H1 (cell line): ENCODE measurements around the gene MTIF3. TPM values are rescaled to one million over a fixed set of nuclear protein-coding genes. Genes with fewer than 3 reads are reported as not detected.

ENCODE experiments used
- CTCF ChIA-PET: fragments of 300-600 bp; sonication (Branson Sonifier 250); formaldehyde crosslinking; loops from one replicate; lab custom pipeline; 2021; ENCODE audit not compliant: partially characterized antibody; lab: Charles Lee
- POLR2A ChIA-PET: fragments of 300-600 bp; sonication (Branson Sonifier 250); formaldehyde crosslinking; loops from one replicate; lab custom pipeline; 2021; ENCODE audit warnings: inconsistent platforms; ENCODE audit not compliant: partially characterized antibody; lab: Charles Lee
- DNase-seq, 2 experiments: peaks; one replicate each; pipeline versions ENCODE4 v3.0.0 to v3.0.0-alpha.2; 2010 to 2022; ENCODE audit warnings: low spot score in 2 of 2, low read depth in 1 of 2, mixed read lengths in 1 of 2
- FAIRE-seq: peaks from 2 replicates; lab custom pipeline; 2011; peaks lifted over from hg19 to GRCh38; lab: Jason Lieb, UNC
- H2AFZ ChIP-seq: 2 replicates; pipeline ENCODE4 v1.8.1; 2012; ENCODE audit warnings: low read length, inconsistent platforms
- H2AK5ac ChIP-seq: 2 replicates; pipeline ENCODE4 v1.6.1; 2013; ENCODE audit warnings: low read depth, low read length
- H2BK120ac ChIP-seq: replicated peaks from 2 replicates; pipeline ENCODE3; 2013; ENCODE audit warnings: low read depth, low read length, inconsistent platforms
- H2BK12ac ChIP-seq: 2 replicates; pipeline ENCODE4 v1.6.1; 2013; ENCODE audit warnings: low read depth, low read length
- H2BK15ac ChIP-seq: 2 replicates; pipeline ENCODE4 v1.6.1; 2013; ENCODE audit warnings: low read length
- H2BK20ac ChIP-seq: 2 replicates; pipeline ENCODE4 v1.6.1; 2013; ENCODE audit warnings: low read length
- H2BK5ac ChIP-seq: 2 replicates; pipeline ENCODE4 v1.6.1; 2013; ENCODE audit warnings: low read depth, low read length
- H3K14ac ChIP-seq: 2 replicates; pipeline ENCODE4 v1.6.1; 2013; ENCODE audit warnings: inconsistent platforms; ENCODE audit not compliant: insufficient read length
- H3K18ac ChIP-seq: 2 replicates; pipeline ENCODE4 v1.6.1; 2013; ENCODE audit warnings: low read length; ENCODE audit errors: extremely low read depth
- H3K23ac ChIP-seq: 2 replicates; pipeline ENCODE4 v1.6.1; 2013; ENCODE audit warnings: inconsistent platforms; ENCODE audit not compliant: insufficient read length
- H3K23me2 ChIP-seq: 2 replicates; pipeline ENCODE4 v1.6.1; 2013; ENCODE audit warnings: low read depth, low read length
- H3K27ac ChIP-seq: 2 replicates; pipeline ENCODE4 v1.6.1; 2011; ENCODE audit warnings: low read depth, low read length, inconsistent platforms
- H3K27me3 ChIP-seq, 4 experiments: replicated peaks in 1 of 4; 1 replicate in 1 of 4; 2 replicates in 3 of 4; pipeline versions ENCODE4 v1.6.1 to v1.8.1; 2011 to 2013; ENCODE audit warnings: low read length in 3 of 4, mild to moderate bottlenecking in 3 of 4, inconsistent platforms in 2 of 4, mixed read lengths in 2 of 4, moderate library complexity in 1 of 4; ENCODE audit not compliant: control insufficient read depth in 3 of 4, insufficient read depth in 3 of 4; ENCODE audit errors: extremely low read depth in 1 of 4
- H3K36me3 ChIP-seq, 4 experiments: 2 replicates each; pipeline versions ENCODE4 v1.6.1 to v1.8.1; 2011 to 2013; ENCODE audit warnings: mild to moderate bottlenecking in 4 of 4, low read length in 3 of 4, moderate library complexity in 2 of 4, control low read depth in 1 of 4, inconsistent platforms in 1 of 4; ENCODE audit not compliant: insufficient read depth in 4 of 4, control insufficient read depth in 2 of 4
- H3K4ac ChIP-seq: replicated peaks from 2 replicates; pipeline ENCODE3; 2013; ENCODE audit warnings: low read length, low read depth, mixed read lengths, inconsistent platforms; ENCODE audit not compliant: insufficient read length
- H3K4me1 ChIP-seq, 4 experiments: replicated peaks in 1 of 4; 1 replicate in 1 of 4; 2 replicates in 3 of 4; pipeline versions ENCODE4 v1.6.1 to v1.8.1; 2011 to 2013; ENCODE audit warnings: low read length in 3 of 4, inconsistent platforms in 2 of 4, mixed read lengths in 1 of 4; ENCODE audit not compliant: insufficient read depth in 4 of 4, control insufficient read depth in 3 of 4
- H3K4me2 ChIP-seq, 2 experiments: 2 replicates each; pipeline versions ENCODE4 v1.6.1 to v1.8.1; 2011 to 2013; ENCODE audit warnings: low read depth in 2 of 2, low read length in 2 of 2, control low read depth in 1 of 2, inconsistent platforms in 1 of 2, mild to moderate bottlenecking in 1 of 2; ENCODE audit not compliant: insufficient read depth in 1 of 2
- H3K4me3 ChIP-seq, 4 experiments: fragments of 200-600, 300-600 bp in 1 of 4; sonication (generic), shearing (Covaris generic), sonication (Bioruptor Twin) in 1 of 4; 2 replicates each; pipeline versions ENCODE4 v1.5.1 to v1.8.1; 2011 to 2016; ENCODE audit warnings: low read length in 4 of 4, low read depth in 3 of 4, control low read depth in 2 of 4, inconsistent platforms in 2 of 4, mild to moderate bottlenecking in 2 of 4, mixed read lengths in 1 of 4, moderate library complexity in 1 of 4; ENCODE audit not compliant: insufficient read depth in 2 of 4; ENCODE audit errors: extremely low read depth in 1 of 4
- H3K56ac ChIP-seq: replicated peaks from 2 replicates; pipeline ENCODE3; 2013; ENCODE audit warnings: low read depth, mild to moderate bottlenecking, mixed read lengths, low read length, inconsistent platforms; ENCODE audit not compliant: insufficient read length
- H3K79me1 ChIP-seq: 2 replicates; pipeline ENCODE4 v1.6.1; 2013; ENCODE audit warnings: low read depth, low read length, control low read depth
- H3K79me2 ChIP-seq, 2 experiments: 2 replicates each; pipeline versions ENCODE4 v1.6.1 to v1.8.1; 2012 to 2013; ENCODE audit warnings: low read length in 2 of 2, mild to moderate bottlenecking in 2 of 2, inconsistent platforms in 1 of 2; ENCODE audit not compliant: insufficient read depth in 2 of 2, control insufficient read depth in 1 of 2
- H3K9ac ChIP-seq, 4 experiments: replicated peaks in 1 of 4; 1 replicate in 1 of 4; 2 replicates in 3 of 4; pipeline versions ENCODE4 v1.6.1 to v1.8.1; 2011 to 2013; ENCODE audit warnings: low read depth in 3 of 4, low read length in 3 of 4, control low read depth in 2 of 4, mild to moderate bottlenecking in 2 of 4, moderate library complexity in 2 of 4, inconsistent platforms in 1 of 4; ENCODE audit errors: extremely low read depth in 1 of 4
- H3K9me3 ChIP-seq, 2 experiments: 2 replicates each; pipeline versions ENCODE4 v1.6.1 to v1.8.1; 2012 to 2013; ENCODE audit warnings: mild to moderate bottlenecking in 2 of 2, moderate library complexity in 2 of 2, control low read depth in 1 of 2, inconsistent platforms in 1 of 2, low read depth in 1 of 2, low read length in 1 of 2, mixed read lengths in 1 of 2; ENCODE audit not compliant: insufficient read depth in 2 of 2
- H4K20me1 ChIP-seq, 2 experiments: replicated peaks in 1 of 2; 2 replicates each; pipeline versions ENCODE3 to v1.8.1; 2011 to 2013; ENCODE audit warnings: inconsistent platforms in 2 of 2, low read length in 2 of 2, mild to moderate bottlenecking in 1 of 2; ENCODE audit not compliant: insufficient read depth in 2 of 2, control insufficient read depth in 1 of 2
- H4K5ac ChIP-seq: 2 replicates; pipeline ENCODE4 v1.6.1; 2013; ENCODE audit warnings: low read length, low read depth, mixed read lengths, inconsistent platforms; ENCODE audit not compliant: insufficient read length
- H4K8ac ChIP-seq: 2 replicates; pipeline ENCODE4 v1.8.0; 2013; ENCODE audit warnings: mild to moderate bottlenecking, moderate library complexity, low read length, inconsistent platforms; ENCODE audit not compliant: insufficient read depth; ENCODE audit errors: extremely low read depth
- H4K91ac ChIP-seq: replicated peaks from 2 replicates; pipeline ENCODE3; 2013; ENCODE audit warnings: low read length, mixed read lengths, inconsistent platforms; ENCODE audit not compliant: insufficient read length
- KDM5A ChIP-seq: fragments of 200-600 bp; IDR thresholded peaks from 2 replicates; pipeline ENCODE4 v1.7.1; 2012; ENCODE audit warnings: mild to moderate bottlenecking, low read length, inconsistent platforms, mixed read lengths
- SP4 ChIP-seq: IDR thresholded peaks from 2 replicates; pipeline ENCODE4 v1.6.1; 2012; ENCODE audit warnings: low read length, inconsistent platforms
- WGBS, 2 experiments: shearing (Covaris generic) in 1 of 2; methylation state at CpG; one replicate each; pipeline versions ENCODE4 v1.1.6 to v1.1.7; 2013 to 2015; ENCODE audit warnings: low lambda C conversion rate in 2 of 2, mixed read lengths in 2 of 2, inconsistent platforms in 1 of 2, low coverage in 1 of 2, missing lambda C conversion rate in 1 of 2; ENCODE audit not compliant: insufficient replicate concordance in 2 of 2, insufficient coverage in 1 of 2, insufficient read length in 1 of 2; ENCODE audit errors: extremely low coverage in 1 of 2, missing lambda C conversion rate in 1 of 2; 5-methylcytosine and 5-hydroxymethylcytosine counted together
- polyA plus RNA-seq, 7 experiments: library from polyadenylated mRNA; depleted of rRNA in 3 of 7; stranded (reverse) in 5 of 7; unstranded in 2 of 7; fragments of >200 nt in 5 of 7; fragments of 200-250 nt in 2 of 7; gene quantifications; 1 replicate in 5 of 7; 2 replicates in 1 of 7; 4 replicates in 1 of 7; pipeline versions ENCODE4 v1.2.1 to v1.2.3, GENCODE V29; 2011 to 2013; ENCODE audit warnings: missing spikeins in 2 of 7, mixed read lengths in 2 of 7
- total RNA-seq: library from RNA; stranded (reverse); fragmentation: NEBNext Ultra II Directional; extraction: Animal tissue kit (Norgen Biotek cat#: 25700); gene quantifications from 2 replicates; pipeline ENCODE4 v1.2.1, GENCODE V29; 2021
- TF ChIP-seq, protein P1 (sequence below): IDR thresholded peaks from 2 replicates; pipeline ENCODE4 v1.6.1; 2012; ENCODE audit warnings: inconsistent platforms

MTIF3 gene
- total and polyA plus RNA-seq, 2 of the 8 experiments (the other 6 are each of a cell fraction or from before 2014, with no cell fraction given): 29.4 to 36.4 TPM

DNA sequence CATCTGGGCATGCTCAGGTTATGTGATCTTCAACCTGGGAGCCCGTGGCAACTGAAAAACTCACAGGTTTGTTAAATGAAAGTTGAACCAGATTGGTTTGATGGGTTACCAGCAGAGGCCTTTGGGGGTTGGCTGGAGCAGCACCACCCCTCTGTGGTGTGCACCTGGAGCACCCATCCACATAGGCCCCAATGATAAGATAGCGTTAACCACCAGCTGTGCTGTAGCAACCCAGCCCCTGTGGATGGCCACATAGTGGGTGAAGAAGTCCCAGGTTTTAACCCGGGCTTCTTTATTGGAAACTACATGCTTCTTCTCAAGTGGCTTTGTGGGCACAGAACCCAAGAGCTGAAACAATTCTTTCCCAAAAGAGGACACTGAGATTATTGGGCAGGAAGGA, 22.6 kb upstream of the MTIF3 start:
- Histone ChIP-seq H3K9me3 (no peaks in the 10 kb centered on the region), H3K14ac (no peak overlapping the region), H2BK5ac (no peak overlapping the region), H2BK12ac (no peak overlapping the region), H2BK20ac (no peak overlapping the region), H3K79me1 (no peaks in the 10 kb centered on the region), H3K79me2 (no peaks in the 10 kb centered on the region), H4K5ac (no peak overlapping the region), H3K4me3 (no peak overlapping the region), H3K23me2 (no peaks in the 10 kb centered on the region), H4K8ac (peak overlapping the region; percentile 14; the same call in 1 of the 2 replicates), H3K27ac (no peak overlapping the region), H3K4me2 (no peak overlapping the region), H3K56ac (no peak overlapping the region), H3K4me1 (no peaks in the 10 kb centered on the region), H2AFZ (no peak overlapping the region), H3K23ac (no peak overlapping the region), H3K18ac (no peak overlapping the region), H3K36me3 (no peaks in the 10 kb centered on the region), H2AK5ac (no peak overlapping the region), H4K20me1 (no peaks in the 10 kb centered on the region), H3K4ac (no peak overlapping the region), H2BK15ac (no peak overlapping the region), H4K91ac (no peak overlapping the region), H3K27me3 (no peaks in the 10 kb centered on the region), H3K9ac (no peak overlapping the region), H2BK120ac (no peak overlapping the region)
- DNase-seq: no peak
- 93% methylated on average over 3 of the region's 3 CpGs; no CpG with 5 or more reads in 1 of the 2 experiments for WGBS, 2 experiments
- POLR2A ChIA-PET: no interaction called here
- TF ChIP-seq KDM5A (no peak), SP4 (no peak)
- TF ChIP-seq, protein P1, sequence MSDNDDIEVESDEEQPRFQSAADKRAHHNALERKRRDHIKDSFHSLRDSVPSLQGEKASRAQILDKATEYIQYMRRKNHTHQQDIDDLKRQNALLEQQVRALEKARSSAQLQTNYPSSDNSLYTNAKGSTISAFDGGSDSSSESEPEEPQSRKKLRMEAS: no peak
- FAIRE-seq: no peak
- CTCF ChIA-PET: interaction anchor here (1.0 to 3.1 kb wide), 4 partner anchors 9 to 353 kb away, joined by 3 to 9 read pairs (median 4); no protein-coding TSS in a partner anchor
